Liver (tissue), 9 donors: ENCODE results near the gene TNS4. TPM values are rescaled to one million over a fixed set of nuclear protein-coding genes. Genes with fewer than 3 reads are reported as not detected.

Experiments
- DNase-seq: peaks from one replicate; pipeline ENCODE4 v3.0.0-alpha.2; 2017; ENCODE audit warnings: low spot score
- H3K27ac ChIP-seq, 2 donors: one replicate each; pipeline ENCODE4 v1.7.0; 2013; ENCODE audit warnings: inconsistent platforms in 2 of 2, low read length in 2 of 2, control low read depth in 1 of 2, low read depth in 1 of 2, mild to moderate bottlenecking in 1 of 2
- H3K27me3 ChIP-seq, 4 donors: one replicate each; pipeline versions ENCODE4 v1.6.1 to v1.7.0; 2013; ENCODE audit warnings: low read length in 3 of 4, inconsistent platforms in 1 of 4, mild to moderate bottlenecking in 1 of 4, moderate library complexity in 1 of 4; ENCODE audit not compliant: control insufficient read depth in 4 of 4, insufficient read depth in 4 of 4
- H3K36me3 ChIP-seq, 4 donors: one replicate each; pipeline versions ENCODE4 v1.6.1 to v1.7.0; 2013; ENCODE audit warnings: low read length in 3 of 4, mild to moderate bottlenecking in 3 of 4, low read depth in 1 of 4, moderate library complexity in 1 of 4; ENCODE audit not compliant: control insufficient read depth in 4 of 4, insufficient read depth in 3 of 4
- H3K4me1 ChIP-seq, 4 donors: one replicate each; pipeline versions ENCODE4 v1.6.1 to v1.7.0; 2013; ENCODE audit warnings: low read length in 3 of 4, mild to moderate bottlenecking in 3 of 4, moderate library complexity in 1 of 4; ENCODE audit not compliant: control insufficient read depth in 4 of 4, insufficient read depth in 4 of 4
- H3K4me3 ChIP-seq, 3 donors: one replicate each; pipeline versions ENCODE4 v1.6.1 to v1.7.0; 2013; ENCODE audit warnings: low read length in 3 of 3, control low read depth in 1 of 3, low read depth in 1 of 3, mild to moderate bottlenecking in 1 of 3
- H3K9ac ChIP-seq, 2 donors: one replicate each; pipeline ENCODE4 v1.7.0; 2013; ENCODE audit warnings: low read length in 2 of 2, mild to moderate bottlenecking in 2 of 2, moderate library complexity in 2 of 2, control low read depth in 1 of 2, low read depth in 1 of 2
- H3K9me3 ChIP-seq, 4 donors: one replicate each; pipeline versions ENCODE4 v1.6.1 to v1.7.0; 2013; ENCODE audit warnings: low read length in 3 of 4; ENCODE audit not compliant: control insufficient read depth in 4 of 4
- ATF3 ChIP-seq: IDR thresholded peaks from 2 replicates; pipeline ENCODE4 v1.6.1; 2016; ENCODE audit warnings: antibody characterized with exemption
- EGR1 ChIP-seq, 2 donors: IDR thresholded peaks; 2 replicates each; pipeline ENCODE4 v1.6.1; 2016 to 2018; ENCODE audit warnings: antibody characterized with exemption in 2 of 2, low read depth in 2 of 2
- FOXA2 ChIP-seq: IDR thresholded peaks from 2 replicates; pipeline ENCODE4 v1.6.1; 2016; ENCODE audit warnings: antibody characterized with exemption
- HNF4A ChIP-seq, 2 donors: conservative IDR thresholded peaks; 2 replicates each; pipeline ENCODE4 v1.6.1; 2016; ENCODE audit warnings: antibody characterized with exemption in 2 of 2, mild to moderate bottlenecking in 2 of 2
- HNF4G ChIP-seq: IDR thresholded peaks from 2 replicates; pipeline ENCODE4 v1.6.1; 2016; ENCODE audit warnings: antibody characterized with exemption
- JUND ChIP-seq, 2 donors: IDR thresholded peaks; 2 replicates each; pipeline ENCODE4 v1.6.1; 2016; ENCODE audit warnings: antibody characterized with exemption in 2 of 2
- NR2F2 ChIP-seq: IDR thresholded peaks from 2 replicates; pipeline ENCODE4 v1.6.1; 2016; ENCODE audit warnings: antibody characterized with exemption
- RAD21 ChIP-seq, 2 donors: IDR thresholded peaks; 2 replicates each; pipeline ENCODE4 v1.6.1; 2016; ENCODE audit warnings: antibody characterized with exemption in 2 of 2, mild to moderate bottlenecking in 2 of 2
- SP1 ChIP-seq: IDR thresholded peaks from 2 replicates; pipeline ENCODE4 v1.6.1; 2018; ENCODE audit warnings: antibody characterized with exemption, mild to moderate bottlenecking
- TAF1 ChIP-seq: conservative IDR thresholded peaks from 2 replicates; pipeline ENCODE4 v1.6.1; 2016; ENCODE audit warnings: antibody characterized with exemption, mild to moderate bottlenecking
- YY1 ChIP-seq: IDR thresholded peaks from 2 replicates; pipeline ENCODE4 v1.6.1; 2016; ENCODE audit warnings: antibody characterized with exemption, mild to moderate bottlenecking
- WGBS: extraction: QIAGEN DNeasy Blood & Tissue Kit; methylation state at CpG from one replicate; pipeline ENCODE4 v1.1.7; 2013; 5-methylcytosine and 5-hydroxymethylcytosine counted together
- polyA plus RNA-seq, 2 donors: library from polyadenylated mRNA; stranded (reverse) in 1 of 2; unstranded in 1 of 2; fragments of 200-250 nt in 1 of 2; fragments of >200 nt in 1 of 2; fragmentation: Nextera tagmentation in 1 of 2; extraction: Ambion mirVana in 1 of 2; gene quantifications; one replicate each; pipeline versions ENCODE4 v1.2.1 to v1.2.3, GENCODE V29; 2013 to 2015
- total RNA-seq, 2 donors: library from RNA; depleted of rRNA; stranded (reverse); fragments of >200 nt; gene quantifications; one replicate each; pipeline ENCODE4 v1.2.3, GENCODE V29; 2014
- TF ChIP-seq, protein P1 (sequence below): IDR thresholded peaks from 2 replicates; pipeline ENCODE4 v1.6.1; 2016; ENCODE audit warnings: antibody characterized with exemption, mild to moderate bottlenecking
- TF ChIP-seq, protein P2 (sequence below): IDR thresholded peaks from 2 replicates; pipeline ENCODE4 v1.6.1; 2016; ENCODE audit warnings: antibody characterized with exemption
- donor health status: healthy.
- donor health status: healthy.
- donor health status: healthy.
- donor health status: healthy.
- donor health status: healthy.

TNS4 gene
- total and polyA plus RNA-seq, 4 donors = 0.08 TPM; not detected in 3

DNA sequence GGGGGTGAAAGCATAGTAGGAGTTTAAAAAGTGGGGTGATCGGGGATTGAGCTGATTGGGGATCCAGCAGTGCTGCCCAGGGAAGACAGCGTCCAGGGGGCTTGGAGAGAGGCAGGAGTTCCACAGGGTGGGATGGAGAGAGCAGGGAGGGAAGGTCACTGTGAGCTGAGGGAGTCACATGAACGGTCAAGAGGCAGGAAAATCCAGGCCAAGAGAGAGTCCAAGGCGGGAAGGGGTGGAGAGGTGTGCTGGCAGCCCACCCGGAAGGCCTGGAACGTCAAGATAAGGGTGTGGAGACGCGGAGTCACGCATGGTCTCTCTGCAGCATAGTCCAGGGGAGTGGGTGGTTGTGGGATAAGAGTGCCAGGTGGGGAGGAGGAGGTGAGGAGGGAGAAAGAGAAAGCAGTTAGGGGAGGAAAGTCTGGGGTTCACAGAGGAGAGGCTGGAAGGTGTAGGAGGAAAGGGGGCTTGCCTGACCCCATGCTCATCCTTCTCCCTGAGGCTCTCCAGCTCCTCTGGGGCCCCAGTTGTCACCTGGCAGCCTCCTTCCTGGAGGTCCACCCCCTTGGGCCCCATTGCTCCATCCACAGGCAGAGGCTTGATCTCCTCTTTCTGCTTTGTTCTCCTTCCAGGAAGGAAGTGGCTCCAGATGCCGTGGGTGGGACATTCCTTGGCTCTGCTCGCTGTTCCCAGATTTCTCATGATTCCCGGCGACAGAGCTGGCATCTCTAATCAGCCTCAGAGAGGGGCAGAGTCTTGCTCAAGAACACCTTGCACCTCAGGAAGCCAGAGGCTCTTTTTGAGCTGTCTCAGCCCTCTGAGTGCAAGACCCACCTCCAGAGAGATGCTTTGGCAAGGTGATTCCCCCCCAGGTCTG, 35.1 kb upstream of the TNS4 start:
- TF ChIP-seq, protein P1, sequence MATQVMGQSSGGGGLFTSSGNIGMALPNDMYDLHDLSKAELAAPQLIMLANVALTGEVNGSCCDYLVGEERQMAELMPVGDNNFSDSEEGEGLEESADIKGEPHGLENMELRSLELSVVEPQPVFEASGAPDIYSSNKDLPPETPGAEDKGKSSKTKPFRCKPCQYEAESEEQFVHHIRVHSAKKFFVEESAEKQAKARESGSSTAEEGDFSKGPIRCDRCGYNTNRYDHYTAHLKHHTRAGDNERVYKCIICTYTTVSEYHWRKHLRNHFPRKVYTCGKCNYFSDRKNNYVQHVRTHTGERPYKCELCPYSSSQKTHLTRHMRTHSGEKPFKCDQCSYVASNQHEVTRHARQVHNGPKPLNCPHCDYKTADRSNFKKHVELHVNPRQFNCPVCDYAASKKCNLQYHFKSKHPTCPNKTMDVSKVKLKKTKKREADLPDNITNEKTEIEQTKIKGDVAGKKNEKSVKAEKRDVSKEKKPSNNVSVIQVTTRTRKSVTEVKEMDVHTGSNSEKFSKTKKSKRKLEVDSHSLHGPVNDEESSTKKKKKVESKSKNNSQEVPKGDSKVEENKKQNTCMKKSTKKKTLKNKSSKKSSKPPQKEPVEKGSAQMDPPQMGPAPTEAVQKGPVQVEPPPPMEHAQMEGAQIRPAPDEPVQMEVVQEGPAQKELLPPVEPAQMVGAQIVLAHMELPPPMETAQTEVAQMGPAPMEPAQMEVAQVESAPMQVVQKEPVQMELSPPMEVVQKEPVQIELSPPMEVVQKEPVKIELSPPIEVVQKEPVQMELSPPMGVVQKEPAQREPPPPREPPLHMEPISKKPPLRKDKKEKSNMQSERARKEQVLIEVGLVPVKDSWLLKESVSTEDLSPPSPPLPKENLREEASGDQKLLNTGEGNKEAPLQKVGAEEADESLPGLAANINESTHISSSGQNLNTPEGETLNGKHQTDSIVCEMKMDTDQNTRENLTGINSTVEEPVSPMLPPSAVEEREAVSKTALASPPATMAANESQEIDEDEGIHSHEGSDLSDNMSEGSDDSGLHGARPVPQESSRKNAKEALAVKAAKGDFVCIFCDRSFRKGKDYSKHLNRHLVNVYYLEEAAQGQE = no peak
- TF ChIP-seq NR2F2 (peak; percentile 94), YY1 (no peak), RAD21 (IDR thresholded peaks at IDR 0.05) (no peak), JUND (IDR thresholded peaks at IDR 0.05) (no peak), ATF3 (no peak), FOXA2 (no peak)
- TF ChIP-seq, protein P2, sequence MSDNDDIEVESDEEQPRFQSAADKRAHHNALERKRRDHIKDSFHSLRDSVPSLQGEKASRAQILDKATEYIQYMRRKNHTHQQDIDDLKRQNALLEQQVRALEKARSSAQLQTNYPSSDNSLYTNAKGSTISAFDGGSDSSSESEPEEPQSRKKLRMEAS = no peak
- WGBS = 75% methylated on average over 13 of the region's 13 CpGs
- no peak for DNase-seq
- no peaks in the 10 kb centered on the region for H3K36me3 ChIP-seq
- no peaks in the 10 kb centered on the region for H3K9me3 ChIP-seq
- H3K27ac ChIP-seq = peak overlapping the region; percentile 4 to 80
- no peak overlapping the region for H3K9ac ChIP-seq
- H3K27me3 ChIP-seq = no peaks in the 10 kb centered on the region
- H3K4me1 ChIP-seq = peaks cover 13 to 53% (median 38%) of the 10 kb centered on the region in 4 donors
- H3K4me3 ChIP-seq = no peak overlapping the region

DNA sequence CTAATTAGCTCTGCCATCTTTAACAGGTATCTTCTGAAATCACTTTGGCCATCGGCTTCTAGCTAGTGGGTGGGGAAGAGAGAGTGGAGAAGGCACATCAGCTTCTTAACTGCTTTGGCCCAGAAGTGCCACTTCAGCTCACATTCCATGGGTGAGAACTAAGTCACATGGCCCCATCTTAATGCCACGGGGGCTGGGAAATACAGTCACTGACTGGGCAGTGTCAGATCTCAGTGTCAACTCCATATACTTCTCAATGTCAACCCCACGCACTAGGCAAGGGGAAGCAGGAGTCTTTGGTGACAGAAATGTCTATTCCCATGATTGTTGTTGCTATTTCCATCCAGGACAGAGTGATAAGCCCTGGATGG, 34.5 kb upstream of the TNS4 start:
- Histone ChIP-seq H3K27me3 (no peaks in the 10 kb centered on the region), H3K4me3 (no peak overlapping the region), H3K27ac (peak overlapping the region; percentile 4 to 47), H3K9ac (no peak overlapping the region), H3K36me3 (no peaks in the 10 kb centered on the region), H3K9me3 (no peaks in the 10 kb centered on the region), H3K4me1 (peaks cover 11 to 47% (median 34%) of the 10 kb centered on the region in 4 donors)
- no peak for DNase-seq
- 79% methylated on average over 3 of the region's 3 CpGs for WGBS
- TF ChIP-seq, protein P2 = no peak
- TF ChIP-seq YY1 = no peak
- TF ChIP-seq SP1 = no peak
- no peak for TF ChIP-seq ATF3
- no peak for TF ChIP-seq HNF4G
- no peak for TF ChIP-seq NR2F2

- peaks cover 10 to 44% (median 31%) of the 10 kb centered on the region in 4 donors for H3K4me1 ChIP-seq
- H3K27ac ChIP-seq = no peak overlapping the region
- TF ChIP-seq HNF4G (no peak), RAD21 (IDR thresholded peaks at IDR 0.05) (no peak), ATF3 (no peak), FOXA2 (no peak), TAF1 (no peak), EGR1 (IDR thresholded peaks at IDR 0.05; ENCODE audit: low read depth in 2 of 2) (no peak), HNF4A (conservative IDR thresholded peaks at IDR 0.05) (no peak)
- TF ChIP-seq, protein P1 = no peak
- TF ChIP-seq, protein P2 = no peak
Observed at GRCh38 chr17:40535438-40535837, 34.0 kb upstream of the TNS4 start.

More at GRCh38 chr17:40535438-40535837, 34.0 kb upstream of the TNS4 start:
- no peaks in the 10 kb centered on the region for H3K36me3 ChIP-seq
- 96% methylated on average over 4 of the region's 4 CpGs for WGBS
- H3K9ac ChIP-seq = no peak overlapping the region
- H3K27me3 ChIP-seq = no peaks in the 10 kb centered on the region
- DNase-seq = no peak
- H3K4me3 ChIP-seq = no peak overlapping the region
- H3K9me3 ChIP-seq = no peaks in the 10 kb centered on the region
